ENCODE results near the gene LAMTOR5. TPM values are rescaled to one million over a fixed set of nuclear protein-coding genes. Genes with fewer than 3 reads are reported as not detected.
"Not testable (repeated sequence)": the region's sequence is repeated elsewhere in the genome, so short reads cannot be mapped to it uniquely, and the experiment has no call there.

The LAMTOR5 gene
- polyA plus RNA-seq, 1 donor: 136 TPM

DNA sequence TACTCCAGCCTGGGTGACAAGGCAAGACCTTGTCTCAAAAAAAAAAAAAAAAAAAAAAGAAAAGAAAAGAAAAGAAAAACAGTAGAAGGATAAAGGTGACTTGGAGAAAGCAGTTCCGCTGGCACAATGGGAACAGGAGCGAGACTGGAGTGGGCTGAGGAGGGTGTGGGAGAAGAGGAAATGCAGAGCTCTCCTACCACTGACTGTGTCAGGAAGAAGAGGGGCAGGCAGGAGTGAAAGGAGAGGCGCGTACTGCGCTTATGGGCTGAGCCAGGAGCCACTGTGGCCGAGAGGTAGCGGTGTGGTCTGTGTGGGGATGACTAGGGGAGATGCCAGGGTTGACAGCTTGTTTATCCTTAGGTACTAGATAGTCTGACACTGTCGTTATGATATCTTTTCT is 37.1 kb upstream of the LAMTOR5 start:
- H3K27ac ChIP-seq (ENCODE audit: low read length): no peak overlapping the region
- WGBS (ENCODE audit: insufficient coverage, low lambda C conversion rate): 86% methylated on average over 2 of the region's 8 CpGs

DNA sequence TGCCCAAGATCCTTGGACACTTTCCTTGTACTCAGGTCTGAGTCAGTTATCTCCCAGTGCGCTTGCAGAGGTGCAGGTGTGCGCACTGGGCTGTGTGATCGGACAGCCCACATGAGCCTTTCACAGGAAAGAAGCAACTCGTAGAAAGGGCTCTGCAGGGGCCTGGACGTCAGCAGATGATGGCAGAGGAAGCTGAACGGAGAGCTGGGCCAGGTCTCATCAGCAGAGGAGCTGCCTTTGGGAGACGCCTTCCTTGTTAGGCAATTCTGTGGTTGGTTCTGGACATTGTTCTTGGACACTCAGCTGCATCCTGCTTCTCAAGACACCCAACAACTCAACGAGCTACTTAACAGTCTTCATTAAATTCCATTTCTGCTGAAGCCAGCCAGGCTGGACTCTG is 36.0 kb upstream of the LAMTOR5 start:
- H3K36me3 ChIP-seq (ENCODE audit: control insufficient read depth, insufficient read depth, low read length): no peaks in the 10 kb centered on the region
- H3K4me3 ChIP-seq (ENCODE audit: low read length): no peak overlapping the region
- H3K27ac ChIP-seq (ENCODE audit: low read length): no peak overlapping the region
- no peak for DNase-seq
- H3K27me3 ChIP-seq (ENCODE audit: control insufficient read depth, insufficient read depth, low read length): peaks cover 3% of the 10 kb centered on the region
- H3K4me1 ChIP-seq (ENCODE audit: control insufficient read depth, insufficient read depth, low read length): no peaks in the 10 kb centered on the region
- WGBS (ENCODE audit: insufficient coverage, low lambda C conversion rate): no CpG with 5 or more reads among the region's 8 CpGs
- no peaks in the 10 kb centered on the region for H3K9me3 ChIP-seq (ENCODE audit: control insufficient read depth, low read depth, low read length)

More for the DNA sequence above, 37.1 kb upstream of the LAMTOR5 start:
- no peaks in the 10 kb centered on the region for H3K4me1 ChIP-seq (ENCODE audit: control insufficient read depth, insufficient read depth, low read length)
- H3K36me3 ChIP-seq (ENCODE audit: control insufficient read depth, insufficient read depth, low read length): no peaks in the 10 kb centered on the region
- no peak for DNase-seq
- peaks cover 7% of the 10 kb centered on the region for H3K27me3 ChIP-seq (ENCODE audit: control insufficient read depth, insufficient read depth, low read length)
- H3K4me3 ChIP-seq (ENCODE audit: low read length): no peak overlapping the region
- no peaks in the 10 kb centered on the region for H3K9me3 ChIP-seq (ENCODE audit: control insufficient read depth, low read depth, low read length)

DNA sequence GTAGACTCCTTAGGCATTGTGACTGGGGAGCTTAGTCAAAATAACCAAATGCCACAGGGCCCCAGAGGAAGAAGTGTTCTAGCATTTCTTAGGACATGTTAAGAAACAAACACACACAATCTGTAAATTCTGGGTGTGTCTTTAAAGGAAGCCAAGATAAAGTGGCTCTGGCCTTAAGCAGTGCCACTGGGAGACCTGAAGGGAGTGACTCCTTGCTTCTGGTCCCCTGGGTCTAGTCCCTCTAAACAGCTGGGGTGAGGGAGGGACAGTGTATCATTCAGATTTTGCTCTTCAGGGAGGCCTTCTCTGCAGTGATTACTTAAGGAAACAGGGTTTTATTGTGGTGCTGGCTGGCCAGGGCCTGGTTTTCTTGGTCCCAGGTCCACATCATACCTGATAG is 34.4 kb upstream of the LAMTOR5 start:
- Histone ChIP-seq H3K4me1 (ENCODE audit: control insufficient read depth, insufficient read depth, low read length) (no peaks in the 10 kb centered on the region), H3K9me3 (ENCODE audit: control insufficient read depth, low read depth, low read length) (no peaks in the 10 kb centered on the region), H3K27ac (ENCODE audit: low read length) (no peak overlapping the region), H3K36me3 (ENCODE audit: control insufficient read depth, insufficient read depth, low read length) (no peaks in the 10 kb centered on the region), H3K27me3 (ENCODE audit: control insufficient read depth, insufficient read depth, low read length) (no peaks in the 10 kb centered on the region), H3K4me3 (ENCODE audit: low read length) (no peak overlapping the region)
- DNase-seq: no peak

DNA sequence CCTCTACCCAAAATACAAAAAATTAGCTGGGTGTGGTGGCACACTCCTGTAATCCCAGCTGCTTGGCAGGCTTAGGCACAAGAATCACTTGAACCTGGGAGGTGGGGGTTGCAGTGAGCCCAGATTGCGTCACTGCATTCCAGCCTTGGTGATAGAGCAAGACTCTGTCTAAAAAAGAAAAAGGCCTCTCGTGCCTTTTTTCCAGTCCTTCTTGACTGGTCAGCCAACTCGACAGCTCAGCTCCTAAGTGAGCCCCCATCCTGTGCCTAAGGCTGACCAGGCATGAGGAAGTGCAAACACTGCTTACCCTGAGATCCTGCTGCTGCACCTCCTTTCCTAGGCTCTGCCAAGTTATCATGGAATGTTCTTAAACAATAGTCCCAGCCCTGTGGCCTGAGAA is 33.4 kb upstream of the LAMTOR5 start:
- no peak for DNase-seq
- Histone ChIP-seq H3K27ac (ENCODE audit: low read length) (no peak overlapping the region), H3K27me3 (ENCODE audit: control insufficient read depth, insufficient read depth, low read length) (no peaks in the 10 kb centered on the region), H3K9me3 (ENCODE audit: control insufficient read depth, low read depth, low read length) (no peaks in the 10 kb centered on the region), H3K36me3 (ENCODE audit: control insufficient read depth, insufficient read depth, low read length) (no peaks in the 10 kb centered on the region), H3K4me3 (ENCODE audit: low read length) (no peak overlapping the region), H3K4me1 (ENCODE audit: control insufficient read depth, insufficient read depth, low read length) (no peaks in the 10 kb centered on the region)
- no CpG with 5 or more reads among the region's 3 CpGs for WGBS (ENCODE audit: insufficient coverage, low lambda C conversion rate)

DNA sequence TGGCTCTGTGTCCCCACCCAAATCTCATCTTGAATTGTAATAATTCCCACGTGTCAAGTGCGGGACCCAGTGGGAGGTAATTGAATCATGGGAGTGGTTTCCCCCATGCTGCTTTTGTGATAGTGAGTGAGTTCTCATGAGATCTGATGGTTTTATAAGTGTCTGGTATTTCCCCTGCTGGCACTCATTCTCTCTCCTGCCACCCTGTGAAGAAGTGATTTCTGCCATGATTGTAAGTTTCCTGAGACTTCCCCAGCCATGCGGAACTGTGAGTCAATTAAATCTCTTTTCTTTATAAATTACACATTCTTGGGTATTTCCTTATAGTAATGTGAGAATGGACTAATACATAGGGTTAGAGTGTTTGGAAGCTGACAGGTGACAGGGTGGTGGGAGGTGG is 32.4 kb upstream of the LAMTOR5 start:
- H3K27me3 ChIP-seq (ENCODE audit: control insufficient read depth, insufficient read depth, low read length); H3K9me3 ChIP-seq (ENCODE audit: control insufficient read depth, low read depth, low read length); H3K4me1 ChIP-seq (ENCODE audit: control insufficient read depth, insufficient read depth, low read length); DNase-seq; H3K4me3 ChIP-seq (ENCODE audit: low read length); H3K27ac ChIP-seq (ENCODE audit: low read length); H3K36me3 ChIP-seq (ENCODE audit: control insufficient read depth, insufficient read depth, low read length): not testable (repeated sequence)
- WGBS (ENCODE audit: insufficient coverage, low lambda C conversion rate): no CpG with 5 or more reads among the region's 3 CpGs

DNA sequence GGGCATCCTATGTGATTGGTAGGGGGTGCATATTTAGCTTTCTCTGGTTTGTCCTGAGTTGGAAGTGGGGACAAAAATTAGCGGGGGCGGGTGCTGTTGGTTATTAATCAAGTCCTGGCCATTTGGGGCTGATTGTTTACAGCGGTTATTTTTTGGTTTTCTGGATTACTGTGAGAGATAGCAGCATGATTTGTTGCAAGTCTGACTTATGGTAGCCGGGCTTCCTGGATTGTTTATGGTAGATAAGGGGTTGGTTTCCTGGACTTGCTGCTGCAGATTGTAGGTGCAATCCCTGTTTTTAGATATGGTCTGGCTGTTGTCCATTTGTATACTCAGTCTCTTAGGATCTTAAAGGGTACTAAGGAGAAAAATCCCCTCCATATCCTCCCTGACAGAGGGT is 31.4 kb upstream of the LAMTOR5 start:
- no peak for DNase-seq
- Histone ChIP-seq H3K27ac (ENCODE audit: low read length) (no peak overlapping the region), H3K4me1 (ENCODE audit: control insufficient read depth, insufficient read depth, low read length) (no peaks in the 10 kb centered on the region), H3K9me3 (ENCODE audit: control insufficient read depth, low read depth, low read length) (no peaks in the 10 kb centered on the region), H3K27me3 (ENCODE audit: control insufficient read depth, insufficient read depth, low read length) (no peaks in the 10 kb centered on the region), H3K4me3 (ENCODE audit: low read length) (no peak overlapping the region), H3K36me3 (ENCODE audit: control insufficient read depth, insufficient read depth, low read length) (no peaks in the 10 kb centered on the region)
- no CpG with 5 or more reads among the region's 4 CpGs for WGBS (ENCODE audit: insufficient coverage, low lambda C conversion rate)

DNA sequence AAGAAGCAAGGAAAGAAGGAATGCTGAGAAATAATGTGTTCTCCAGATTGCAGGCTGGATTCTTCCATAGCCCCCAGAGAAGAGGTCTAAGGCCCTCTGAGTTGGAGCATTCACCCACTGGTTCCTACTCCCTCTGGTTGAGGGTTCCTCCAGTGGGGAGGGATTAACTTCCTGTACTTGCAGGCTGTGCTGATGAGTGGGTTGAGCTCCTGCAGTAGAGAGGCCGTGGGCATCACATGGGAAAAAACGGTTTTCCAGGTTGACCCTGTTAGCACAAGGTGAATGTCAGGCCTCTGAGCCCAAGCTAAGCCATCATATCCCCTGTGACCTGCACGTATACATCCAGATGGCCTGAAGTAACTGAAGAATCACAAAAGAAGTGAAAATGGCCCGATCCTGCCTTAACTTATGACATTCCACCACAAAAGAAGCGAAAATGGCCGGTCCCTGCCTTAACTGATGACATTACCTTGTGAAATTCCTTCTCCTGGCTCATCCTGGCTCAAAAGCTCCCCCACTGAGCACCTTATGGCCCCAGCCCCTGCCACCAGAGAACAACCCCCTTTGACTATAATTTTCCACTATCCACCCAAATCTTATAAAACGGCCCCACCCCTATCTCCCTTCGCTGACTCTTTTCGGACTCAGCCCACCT is 30.3 kb upstream of the LAMTOR5 start:
- not testable (repeated sequence) for H3K4me3 ChIP-seq (ENCODE audit: low read length); DNase-seq; H3K9me3 ChIP-seq (ENCODE audit: control insufficient read depth, low read depth, low read length); H3K36me3 ChIP-seq (ENCODE audit: control insufficient read depth, insufficient read depth, low read length); H3K27ac ChIP-seq (ENCODE audit: low read length); H3K4me1 ChIP-seq (ENCODE audit: control insufficient read depth, insufficient read depth, low read length); H3K27me3 ChIP-seq (ENCODE audit: control insufficient read depth, insufficient read depth, low read length)
- WGBS (ENCODE audit: insufficient coverage, low lambda C conversion rate): no CpG with 5 or more reads among the region's 9 CpGs

DNA sequence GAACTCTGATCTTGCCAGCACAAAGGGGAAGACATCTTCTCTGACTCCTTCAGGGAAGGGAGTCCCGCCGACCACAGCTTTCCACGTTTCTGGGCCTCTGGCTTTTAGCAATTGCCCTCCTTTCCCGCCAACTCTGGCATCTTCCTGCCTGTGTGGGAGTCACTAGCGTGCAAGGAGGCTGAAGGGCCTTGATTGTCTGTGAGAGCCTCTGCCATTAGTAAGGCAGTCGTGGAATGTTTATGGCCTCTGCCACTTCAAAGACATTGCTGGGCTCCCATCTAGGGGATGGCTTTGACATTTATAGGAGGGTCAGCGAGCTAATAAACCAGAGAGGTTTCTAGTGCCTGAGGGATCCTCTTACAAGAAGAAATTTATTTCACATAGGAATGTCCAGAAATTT is 29.1 kb upstream of the LAMTOR5 start:
- H3K9me3 ChIP-seq (ENCODE audit: control insufficient read depth, low read depth, low read length): no peaks in the 10 kb centered on the region
- no peaks in the 10 kb centered on the region for H3K36me3 ChIP-seq (ENCODE audit: control insufficient read depth, insufficient read depth, low read length)
- peaks cover 5% of the 10 kb centered on the region for H3K4me1 ChIP-seq (ENCODE audit: control insufficient read depth, insufficient read depth, low read length)
- WGBS (ENCODE audit: insufficient coverage, low lambda C conversion rate): no CpG with 5 or more reads among the region's 7 CpGs
- no peak for DNase-seq
- H3K4me3 ChIP-seq (ENCODE audit: low read length): no peak overlapping the region
- H3K27me3 ChIP-seq (ENCODE audit: control insufficient read depth, insufficient read depth, low read length): no peaks in the 10 kb centered on the region
- H3K27ac ChIP-seq (ENCODE audit: low read length): no peak overlapping the region

DNA sequence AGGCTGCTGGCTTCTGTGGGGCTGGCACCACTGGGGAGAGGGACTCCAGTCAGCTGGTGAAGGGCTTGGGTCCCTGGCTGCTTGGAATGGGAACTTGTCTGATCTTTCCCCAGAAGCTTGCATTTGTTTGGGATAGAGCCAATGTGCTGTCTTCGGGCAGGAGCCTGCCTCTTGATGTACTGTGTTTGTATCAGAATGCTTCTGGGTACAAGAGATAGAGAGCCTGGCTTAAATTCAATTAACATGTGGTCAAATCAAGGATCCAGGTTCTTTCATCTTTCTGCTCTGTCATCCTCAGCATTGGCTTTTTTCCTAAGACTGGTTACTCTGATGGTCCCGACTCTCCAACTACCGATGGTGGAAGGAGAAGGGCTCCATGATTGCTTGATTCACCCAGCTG is 27.5 kb upstream of the LAMTOR5 start:
- no peak for DNase-seq
- H3K4me3 ChIP-seq (ENCODE audit: low read length): no peak overlapping the region
- H3K4me1 ChIP-seq (ENCODE audit: control insufficient read depth, insufficient read depth, low read length): peaks cover 5% of the 10 kb centered on the region
- peaks cover 8% of the 10 kb centered on the region for H3K27me3 ChIP-seq (ENCODE audit: control insufficient read depth, insufficient read depth, low read length)
- H3K27ac ChIP-seq (ENCODE audit: low read length): no peak overlapping the region
- no peaks in the 10 kb centered on the region for H3K36me3 ChIP-seq (ENCODE audit: control insufficient read depth, insufficient read depth, low read length)
- H3K9me3 ChIP-seq (ENCODE audit: control insufficient read depth, low read depth, low read length): no peaks in the 10 kb centered on the region
- 80% methylated on average over 1 of the region's 3 CpGs for WGBS (ENCODE audit: insufficient coverage, low lambda C conversion rate)

DNA sequence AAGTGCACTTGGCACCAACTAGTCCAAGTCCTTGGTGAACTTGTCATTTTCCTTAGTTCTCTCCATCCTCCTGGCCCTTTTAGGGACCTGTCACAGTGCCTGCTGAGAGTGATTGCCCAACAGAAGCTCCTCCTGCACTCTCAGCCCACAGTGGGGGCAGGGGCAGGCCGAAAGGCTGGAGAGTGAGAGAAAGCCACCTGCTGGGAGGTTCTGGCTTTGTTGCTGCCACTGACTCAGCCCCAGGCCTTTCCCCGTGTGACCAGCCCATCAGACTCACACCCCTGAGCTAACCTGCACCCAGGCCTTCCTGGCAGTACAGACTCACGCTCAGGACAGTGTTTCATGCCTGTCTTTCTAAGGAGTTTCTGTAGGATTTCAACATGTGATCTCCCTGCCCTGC is 26.3 kb upstream of the LAMTOR5 start:
- peaks cover 9% of the 10 kb centered on the region for H3K27me3 ChIP-seq (ENCODE audit: control insufficient read depth, insufficient read depth, low read length)
- H3K27ac ChIP-seq (ENCODE audit: low read length): no peak overlapping the region
- H3K36me3 ChIP-seq (ENCODE audit: control insufficient read depth, insufficient read depth, low read length): no peaks in the 10 kb centered on the region
- peak; percentile 26 to 29 for DNase-seq
- H3K4me3 ChIP-seq (ENCODE audit: low read length): no peak overlapping the region
- peaks cover 5% of the 10 kb centered on the region for H3K4me1 ChIP-seq (ENCODE audit: control insufficient read depth, insufficient read depth, low read length)
- no CpG with 5 or more reads among the region's 3 CpGs for WGBS (ENCODE audit: insufficient coverage, low lambda C conversion rate)
- no peaks in the 10 kb centered on the region for H3K9me3 ChIP-seq (ENCODE audit: control insufficient read depth, low read depth, low read length)

DNA sequence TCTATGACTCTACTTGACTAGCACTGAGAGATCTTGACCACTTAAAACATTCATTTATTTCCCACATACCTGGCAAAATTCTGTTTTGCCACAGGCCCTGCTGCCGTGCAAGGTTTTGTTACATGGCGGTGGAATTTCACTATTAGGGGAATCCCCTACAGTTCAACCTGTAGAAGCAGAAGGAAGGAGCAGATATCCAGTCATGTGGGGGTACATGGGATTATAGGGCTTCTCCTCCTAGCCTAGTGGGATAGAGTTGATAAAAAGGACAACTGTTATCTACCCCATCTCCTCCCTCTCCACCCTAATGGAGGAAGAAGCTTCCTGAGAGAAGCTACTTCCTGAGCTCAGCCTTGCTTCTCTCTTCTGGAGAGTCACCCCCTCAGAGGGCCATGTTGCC is 25.7 kb upstream of the LAMTOR5 start:
- Histone ChIP-seq H3K36me3 (ENCODE audit: control insufficient read depth, insufficient read depth, low read length) (no peaks in the 10 kb centered on the region), H3K27me3 (ENCODE audit: control insufficient read depth, insufficient read depth, low read length) (peaks cover 9% of the 10 kb centered on the region), H3K4me3 (ENCODE audit: low read length) (no peak overlapping the region), H3K9me3 (ENCODE audit: control insufficient read depth, low read depth, low read length) (no peaks in the 10 kb centered on the region), H3K4me1 (ENCODE audit: control insufficient read depth, insufficient read depth, low read length) (peaks cover 5% of the 10 kb centered on the region), H3K27ac (ENCODE audit: low read length) (no peak overlapping the region)
- DNase-seq: no peak
- no CpG with 5 or more reads among the region's 2 CpGs for WGBS (ENCODE audit: insufficient coverage, low lambda C conversion rate)

Data from large intestine (tissue), 3 donors.